Peyer's patch (tissue), 4 donors: ENCODE results near the gene PROCR.

Source experiments
- CTCF ChIP-seq, 6 experiments: fragments of 450-650 bp in 4 of 6; fragments of 200-600 bp in 2 of 6; sonication (generic) in 1 of 6; IDR thresholded peaks; one replicate each; pipeline ENCODE4 v1.5.1; 2017 to 2019; ENCODE audit warnings: antibody characterized with exemption in 6 of 6, mild to moderate bottlenecking in 3 of 6, moderate library complexity in 1 of 6
- POLR2A ChIP-seq, 2 donors: fragments of 450-650 bp; IDR thresholded peaks; one replicate each; pipeline ENCODE4 v1.5.1; 2017; ENCODE audit warnings: antibody characterized with exemption in 2 of 2, mild to moderate bottlenecking in 2 of 2, moderate library complexity in 2 of 2

- TF ChIP-seq POLR2A (IDR thresholded peaks at IDR 0.05) (no peak), CTCF (IDR thresholded peaks at IDR 0.05) (no peak)
Observed at GRCh38 chr20:35134880-35135279, 37.0 kb upstream of the PROCR start.
